Loucy (cell line): ENCODE results near the gene RUNX1.

ENCODE experiments used
- EZH2phosphoT487 ChIP-seq: fragments of 200-600 bp; IDR thresholded peaks from 2 replicates; pipeline ENCODE4 v1.6.1; 2018; ENCODE audit warnings: antibody characterized with exemption, mild to moderate bottlenecking, moderate library complexity, borderline replicate concordance
- TF ChIP-seq, protein P1 (sequence below): fragments of 200-600 bp; sonication (generic); conservative IDR thresholded peaks from 2 replicates; pipeline ENCODE4 v1.5.1; 2014; ENCODE audit warnings: mild to moderate bottlenecking, antibody characterized with exemption, low read length

GRCh38 chr21:34774750-34775149 is 274.4 kb downstream of the RUNX1 start:
- TF ChIP-seq, protein P1, sequence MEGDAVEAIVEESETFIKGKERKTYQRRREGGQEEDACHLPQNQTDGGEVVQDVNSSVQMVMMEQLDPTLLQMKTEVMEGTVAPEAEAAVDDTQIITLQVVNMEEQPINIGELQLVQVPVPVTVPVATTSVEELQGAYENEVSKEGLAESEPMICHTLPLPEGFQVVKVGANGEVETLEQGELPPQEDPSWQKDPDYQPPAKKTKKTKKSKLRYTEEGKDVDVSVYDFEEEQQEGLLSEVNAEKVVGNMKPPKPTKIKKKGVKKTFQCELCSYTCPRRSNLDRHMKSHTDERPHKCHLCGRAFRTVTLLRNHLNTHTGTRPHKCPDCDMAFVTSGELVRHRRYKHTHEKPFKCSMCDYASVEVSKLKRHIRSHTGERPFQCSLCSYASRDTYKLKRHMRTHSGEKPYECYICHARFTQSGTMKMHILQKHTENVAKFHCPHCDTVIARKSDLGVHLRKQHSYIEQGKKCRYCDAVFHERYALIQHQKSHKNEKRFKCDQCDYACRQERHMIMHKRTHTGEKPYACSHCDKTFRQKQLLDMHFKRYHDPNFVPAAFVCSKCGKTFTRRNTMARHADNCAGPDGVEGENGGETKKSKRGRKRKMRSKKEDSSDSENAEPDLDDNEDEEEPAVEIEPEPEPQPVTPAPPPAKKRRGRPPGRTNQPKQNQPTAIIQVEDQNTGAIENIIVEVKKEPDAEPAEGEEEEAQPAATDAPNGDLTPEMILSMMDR, result no peak
- TF ChIP-seq EZH2phosphoT487, result no peak
